PFSK-1 (cell line): ENCODE measurements around the gene BNC2.

Experiments used
- FOXP2 ChIP-seq: optimal IDR thresholded peaks from 2 replicates; pipeline ENCODE3; 2011; ENCODE audit warnings: borderline replicate concordance, control low read depth, inconsistent platforms; ENCODE audit not compliant: insufficient read depth; ENCODE audit errors: extremely low read length, extremely low read depth
- POLR2AphosphoS5 ChIP-seq: IDR thresholded peaks from 2 replicates; pipeline ENCODE4 v1.6.1; 2012; ENCODE audit warnings: low read depth, mild to moderate bottlenecking, control low read depth, low read length, moderate library complexity
- SIN3A ChIP-seq: IDR thresholded peaks from 2 replicates; pipeline ENCODE4 v1.6.1; 2012; ENCODE audit warnings: mild to moderate bottlenecking, low read length, moderate library complexity, borderline replicate concordance; ENCODE audit not compliant: insufficient read depth
- TAF1 ChIP-seq: IDR thresholded peaks from 2 replicates; pipeline ENCODE4 v1.6.1; 2012; ENCODE audit warnings: low read length, control low read depth, borderline replicate concordance; ENCODE audit not compliant: insufficient read depth
- TF ChIP-seq, protein P1 (sequence below), 2 experiments: IDR thresholded peaks; 2 replicates each; pipeline versions ENCODE4 v1.6.1 to v1.8.0; 2011 to 2012; ENCODE audit warnings: low read depth in 2 of 2, low read length in 2 of 2, control low read depth in 1 of 2, inconsistent platforms in 1 of 2, mild to moderate bottlenecking in 1 of 2, moderate library complexity in 1 of 2; ENCODE audit not compliant: insufficient read depth in 1 of 2

Gene BNC2

DNA sequence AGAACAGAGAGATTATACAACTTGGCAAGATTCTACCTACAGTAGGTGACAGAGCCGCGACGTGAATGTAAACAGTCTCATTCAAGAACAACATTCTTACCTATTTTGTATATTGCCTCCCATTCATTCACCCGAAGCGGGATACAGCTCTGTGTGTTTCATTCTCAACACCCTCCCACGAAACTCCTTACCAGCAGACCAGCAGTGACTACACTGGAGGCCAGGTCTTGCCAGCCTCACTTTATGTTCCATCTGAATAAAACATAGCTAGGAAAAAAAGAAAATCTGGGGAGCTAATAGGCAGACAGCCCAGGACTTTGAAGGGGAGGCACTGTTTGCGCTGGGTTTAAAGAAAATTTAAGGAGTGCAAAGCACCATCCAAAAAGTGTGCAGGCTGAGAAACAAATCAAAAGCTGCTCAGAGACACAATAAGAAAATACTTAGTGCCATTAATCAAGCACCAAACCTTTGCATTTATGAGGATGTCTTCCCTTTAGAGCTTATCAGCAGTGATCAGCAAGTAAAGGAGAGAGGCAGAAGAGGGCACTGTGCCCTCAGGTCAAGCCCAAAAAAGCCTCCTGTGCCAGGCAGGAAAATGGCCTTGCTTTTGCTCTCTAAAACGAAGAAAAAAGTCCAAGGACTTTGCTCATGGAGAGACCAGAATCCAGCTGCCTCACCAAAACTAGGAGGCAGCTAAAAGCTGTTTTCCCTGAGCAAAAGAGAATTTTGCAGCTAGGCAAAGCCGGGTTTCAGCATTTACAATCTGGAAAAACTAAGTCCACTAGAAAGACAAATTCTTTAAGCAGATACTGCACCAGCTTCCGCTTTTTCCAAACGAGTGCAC is 295.1 kb downstream of the BNC2 start:
- TF ChIP-seq, protein P1, sequence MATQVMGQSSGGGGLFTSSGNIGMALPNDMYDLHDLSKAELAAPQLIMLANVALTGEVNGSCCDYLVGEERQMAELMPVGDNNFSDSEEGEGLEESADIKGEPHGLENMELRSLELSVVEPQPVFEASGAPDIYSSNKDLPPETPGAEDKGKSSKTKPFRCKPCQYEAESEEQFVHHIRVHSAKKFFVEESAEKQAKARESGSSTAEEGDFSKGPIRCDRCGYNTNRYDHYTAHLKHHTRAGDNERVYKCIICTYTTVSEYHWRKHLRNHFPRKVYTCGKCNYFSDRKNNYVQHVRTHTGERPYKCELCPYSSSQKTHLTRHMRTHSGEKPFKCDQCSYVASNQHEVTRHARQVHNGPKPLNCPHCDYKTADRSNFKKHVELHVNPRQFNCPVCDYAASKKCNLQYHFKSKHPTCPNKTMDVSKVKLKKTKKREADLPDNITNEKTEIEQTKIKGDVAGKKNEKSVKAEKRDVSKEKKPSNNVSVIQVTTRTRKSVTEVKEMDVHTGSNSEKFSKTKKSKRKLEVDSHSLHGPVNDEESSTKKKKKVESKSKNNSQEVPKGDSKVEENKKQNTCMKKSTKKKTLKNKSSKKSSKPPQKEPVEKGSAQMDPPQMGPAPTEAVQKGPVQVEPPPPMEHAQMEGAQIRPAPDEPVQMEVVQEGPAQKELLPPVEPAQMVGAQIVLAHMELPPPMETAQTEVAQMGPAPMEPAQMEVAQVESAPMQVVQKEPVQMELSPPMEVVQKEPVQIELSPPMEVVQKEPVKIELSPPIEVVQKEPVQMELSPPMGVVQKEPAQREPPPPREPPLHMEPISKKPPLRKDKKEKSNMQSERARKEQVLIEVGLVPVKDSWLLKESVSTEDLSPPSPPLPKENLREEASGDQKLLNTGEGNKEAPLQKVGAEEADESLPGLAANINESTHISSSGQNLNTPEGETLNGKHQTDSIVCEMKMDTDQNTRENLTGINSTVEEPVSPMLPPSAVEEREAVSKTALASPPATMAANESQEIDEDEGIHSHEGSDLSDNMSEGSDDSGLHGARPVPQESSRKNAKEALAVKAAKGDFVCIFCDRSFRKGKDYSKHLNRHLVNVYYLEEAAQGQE (IDR thresholded peaks at IDR 0.05; ENCODE audit: insufficient read depth in 1 of 2, low read depth in 2 of 2, low read length in 2 of 2): no peak
- no peak for TF ChIP-seq SIN3A
- no peak for TF ChIP-seq POLR2AphosphoS5

DNA sequence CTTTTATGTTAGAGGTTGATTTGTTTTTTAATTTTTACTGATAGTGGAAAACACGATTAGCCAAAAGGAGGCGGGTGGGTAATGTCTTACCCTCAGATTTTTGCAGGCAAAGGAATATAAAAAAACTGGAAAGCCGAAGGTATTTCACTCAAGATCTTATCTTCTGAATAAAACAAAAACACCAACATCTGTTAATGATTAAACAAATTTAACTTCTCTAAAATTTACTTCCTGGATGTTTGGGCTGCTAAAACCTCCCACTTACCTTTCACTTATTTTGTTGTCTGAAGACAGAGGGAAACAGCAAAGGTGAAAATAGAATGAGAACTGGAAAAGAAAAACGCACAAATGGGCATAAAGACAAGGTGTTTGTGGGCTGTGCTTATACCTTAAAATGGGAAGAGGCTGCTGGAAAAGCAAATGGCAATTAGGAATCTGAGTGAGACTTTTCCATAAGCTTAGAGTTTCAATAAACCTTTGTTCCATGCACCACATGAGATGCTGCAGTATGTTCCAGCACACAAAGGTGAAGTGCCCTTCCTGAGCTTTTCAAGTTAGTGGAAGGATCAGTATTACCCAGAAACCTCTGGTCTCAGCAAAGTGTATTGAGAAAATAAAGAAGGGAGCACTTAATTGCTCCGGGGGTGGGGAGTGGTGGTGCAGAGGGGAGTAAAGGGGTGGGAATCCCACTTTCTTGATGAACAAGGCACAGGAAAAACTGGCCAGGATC is 298.3 kb downstream of the BNC2 start:
- TF ChIP-seq POLR2AphosphoS5: no peak
- TF ChIP-seq TAF1: no peak
- TF ChIP-seq FOXP2: no peak
- TF ChIP-seq, protein P1 (IDR thresholded peaks at IDR 0.05; ENCODE audit: insufficient read depth in 1 of 2, low read depth in 2 of 2, low read length in 2 of 2): no peak
- no peak for TF ChIP-seq SIN3A

DNA sequence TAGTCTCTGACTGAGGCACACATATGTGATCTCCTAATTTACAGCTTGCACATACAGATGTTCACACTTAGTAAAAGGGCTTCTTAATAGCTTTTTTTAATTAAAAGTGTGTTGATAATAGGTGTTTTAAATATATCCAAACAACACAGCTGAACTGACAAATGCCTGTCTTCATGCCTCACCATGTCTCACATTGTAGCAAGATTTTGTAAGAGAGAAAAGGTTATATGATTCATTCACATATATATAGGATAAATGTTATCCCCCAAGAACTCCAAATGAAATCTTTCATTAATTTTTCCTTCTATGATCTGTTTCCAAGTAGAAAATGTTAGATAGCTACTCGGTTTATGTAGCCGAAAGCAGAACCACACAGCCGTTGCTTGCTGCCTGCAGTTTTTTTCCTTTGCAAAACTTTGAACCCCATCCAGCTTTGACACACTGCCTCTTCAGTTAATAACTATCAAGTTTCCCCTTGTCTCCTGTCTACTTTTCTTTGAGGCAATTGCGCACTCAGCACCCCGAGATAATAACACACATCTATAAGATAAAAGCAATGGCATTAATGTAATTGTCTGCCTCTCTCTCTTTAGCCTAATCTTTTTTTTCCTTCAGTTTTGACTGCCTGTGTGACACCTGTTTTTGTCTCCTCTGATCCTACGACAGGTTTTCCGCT is 299.2 kb downstream of the BNC2 start:
- TF ChIP-seq, protein P1 (IDR thresholded peaks at IDR 0.05; ENCODE audit: insufficient read depth in 1 of 2, low read depth in 2 of 2, low read length in 2 of 2): no peak
- no peak for TF ChIP-seq SIN3A
- no peak for TF ChIP-seq FOXP2
- TF ChIP-seq POLR2AphosphoS5: no peak
- no peak for TF ChIP-seq TAF1

DNA sequence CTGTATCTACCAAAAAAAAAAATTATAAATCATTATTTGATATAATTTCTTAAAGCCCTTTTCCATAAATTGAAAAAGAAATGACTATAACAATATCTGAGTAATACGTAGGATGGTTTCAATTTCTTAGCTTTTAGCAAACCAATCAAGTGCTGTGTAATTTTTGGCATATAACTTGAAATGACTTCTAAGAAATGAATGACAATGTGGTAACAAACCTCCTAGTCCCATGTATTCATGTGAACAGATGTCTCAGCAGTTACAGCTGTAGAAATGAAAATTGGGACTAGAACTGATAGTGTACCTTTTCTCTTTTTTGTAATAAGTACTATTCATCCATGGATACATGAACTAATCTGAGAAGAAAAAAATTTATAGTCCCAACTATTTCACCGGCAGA is 307.0 kb downstream of the BNC2 start:
- no peak for TF ChIP-seq POLR2AphosphoS5
- no peak for TF ChIP-seq SIN3A
- no peak for TF ChIP-seq FOXP2
- TF ChIP-seq, protein P1 (IDR thresholded peaks at IDR 0.05; ENCODE audit: insufficient read depth in 1 of 2, low read depth in 2 of 2, low read length in 2 of 2): no peak
- no peak for TF ChIP-seq TAF1
